Measurements from ENCODE around the gene ACSS2. TPM values are rescaled to one million over a fixed set of nuclear protein-coding genes. Genes with fewer than 3 reads are reported as not detected.

ACSS2 gene
- total RNA-seq, 2 donors from 2014 or later: 17.0 to 34.2 TPM

DNA sequence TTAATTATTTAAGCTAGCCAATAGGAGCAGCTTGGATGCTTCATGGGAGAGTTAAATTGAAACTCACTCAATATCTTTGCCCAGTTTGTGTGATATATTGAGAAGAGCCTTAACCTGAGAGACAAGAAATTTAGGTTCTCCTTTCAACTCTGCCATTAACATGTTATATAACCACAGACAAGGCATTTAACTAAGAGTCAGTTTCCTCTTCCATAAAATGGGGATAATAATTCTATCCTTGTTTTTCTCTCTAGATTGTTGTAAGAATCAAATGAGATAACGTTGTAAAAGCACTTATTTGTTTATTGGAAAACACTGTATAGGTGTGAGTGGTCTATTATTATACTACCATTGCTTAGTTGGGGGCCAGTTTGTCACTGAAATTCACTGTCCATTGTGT lies 7.8 kb downstream of the ACSS2 start:
- TF ChIP-seq, protein P1, sequence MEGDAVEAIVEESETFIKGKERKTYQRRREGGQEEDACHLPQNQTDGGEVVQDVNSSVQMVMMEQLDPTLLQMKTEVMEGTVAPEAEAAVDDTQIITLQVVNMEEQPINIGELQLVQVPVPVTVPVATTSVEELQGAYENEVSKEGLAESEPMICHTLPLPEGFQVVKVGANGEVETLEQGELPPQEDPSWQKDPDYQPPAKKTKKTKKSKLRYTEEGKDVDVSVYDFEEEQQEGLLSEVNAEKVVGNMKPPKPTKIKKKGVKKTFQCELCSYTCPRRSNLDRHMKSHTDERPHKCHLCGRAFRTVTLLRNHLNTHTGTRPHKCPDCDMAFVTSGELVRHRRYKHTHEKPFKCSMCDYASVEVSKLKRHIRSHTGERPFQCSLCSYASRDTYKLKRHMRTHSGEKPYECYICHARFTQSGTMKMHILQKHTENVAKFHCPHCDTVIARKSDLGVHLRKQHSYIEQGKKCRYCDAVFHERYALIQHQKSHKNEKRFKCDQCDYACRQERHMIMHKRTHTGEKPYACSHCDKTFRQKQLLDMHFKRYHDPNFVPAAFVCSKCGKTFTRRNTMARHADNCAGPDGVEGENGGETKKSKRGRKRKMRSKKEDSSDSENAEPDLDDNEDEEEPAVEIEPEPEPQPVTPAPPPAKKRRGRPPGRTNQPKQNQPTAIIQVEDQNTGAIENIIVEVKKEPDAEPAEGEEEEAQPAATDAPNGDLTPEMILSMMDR (conservative IDR thresholded peaks at IDR 0.05): no peak
- H3K4me1 ChIP-seq (ENCODE audit: control insufficient read depth, insufficient read depth, low read length): no peaks in the 10 kb centered on the region
- Mint-ChIP-seq H3K4me1 (no peaks in the 10 kb centered on the region), H3K9me3 (no peaks in the 10 kb centered on the region), H3K36me3 (ENCODE audit: low read depth) (peaks cover 16% of the 10 kb centered on the region), H3K27ac (no peak overlapping the region), H3K4me3 (no peak overlapping the region), H3K27me3 (ENCODE audit: insufficient read depth) (no peaks in the 10 kb centered on the region)
- 83% methylated on average over 1 of the region's 1 CpG; no CpG with 5 or more reads in 1 of the 2 experiments for WGBS, 2 experiments (ENCODE audit: insufficient coverage in 1 of 2, insufficient read length in 1 of 2)
- no peak overlapping the region for H3K4me3 ChIP-seq (ENCODE audit: low read length)
- no peak for DNase-seq
- no peak overlapping the region for H3K9ac ChIP-seq (ENCODE audit: extremely low read depth, low read length, poor library complexity, severe bottlenecking)
- no peak overlapping the region for H3K27ac ChIP-seq (ENCODE audit: low read depth, low read length)
- H3K36me3 ChIP-seq (ENCODE audit: control insufficient read depth, insufficient read depth, low read length): peaks cover 5% of the 10 kb centered on the region
- no peaks in the 10 kb centered on the region for H3K27me3 ChIP-seq (ENCODE audit: control insufficient read depth, insufficient read depth, low read length, poor library complexity, severe bottlenecking)
- H3K9me3 ChIP-seq (ENCODE audit: control insufficient read depth, low read length): no peaks in the 10 kb centered on the region

DNA sequence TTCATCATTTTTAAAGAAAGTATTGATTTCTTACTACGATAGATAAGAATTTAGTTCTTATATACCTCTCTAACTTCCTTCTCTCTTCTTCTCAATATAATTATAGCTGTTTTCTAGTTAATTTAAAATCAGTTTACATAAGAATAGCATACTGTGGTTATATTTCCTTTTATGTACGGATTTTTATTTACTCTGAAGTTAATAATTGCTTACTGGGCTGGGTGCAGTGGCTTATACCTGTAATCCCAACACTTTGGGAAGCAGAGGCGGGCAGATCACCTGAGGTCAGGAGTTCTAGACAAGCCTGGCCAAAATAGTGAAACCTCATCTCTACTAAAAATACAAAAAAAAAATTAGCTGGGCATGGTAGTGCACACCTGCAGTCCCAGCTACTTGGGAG lies 9.7 kb downstream of the ACSS2 start:
- Histone ChIP-seq H3K27ac (ENCODE audit: low read depth, low read length) (no peak overlapping the region), H3K9ac (ENCODE audit: extremely low read depth, low read length, poor library complexity, severe bottlenecking) (no peak overlapping the region), H3K4me3 (ENCODE audit: low read length) (no peak overlapping the region), H3K36me3 (ENCODE audit: control insufficient read depth, insufficient read depth, low read length) (peaks cover 5% of the 10 kb centered on the region), H3K9me3 (ENCODE audit: control insufficient read depth, low read length) (no peaks in the 10 kb centered on the region), H3K4me1 (ENCODE audit: control insufficient read depth, insufficient read depth, low read length) (peaks cover 3% of the 10 kb centered on the region), H3K27me3 (ENCODE audit: control insufficient read depth, insufficient read depth, low read length, poor library complexity, severe bottlenecking) (no peaks in the 10 kb centered on the region)
- Mint-ChIP-seq H3K27ac (no peak overlapping the region), H3K4me3 (no peak overlapping the region), H3K4me1 (peaks cover 6% of the 10 kb centered on the region), H3K36me3 (ENCODE audit: low read depth) (peaks cover 16% of the 10 kb centered on the region), H3K9me3 (no peaks in the 10 kb centered on the region), H3K27me3 (ENCODE audit: insufficient read depth) (no peaks in the 10 kb centered on the region)
- DNase-seq: no peak
- TF ChIP-seq, protein P1 (conservative IDR thresholded peaks at IDR 0.05): no peak
- WGBS, 2 experiments (ENCODE audit: insufficient coverage in 1 of 2, insufficient read length in 1 of 2): 83 to 91% methylated on average over 1 to 2 of the region's 3 CpGs

DNA sequence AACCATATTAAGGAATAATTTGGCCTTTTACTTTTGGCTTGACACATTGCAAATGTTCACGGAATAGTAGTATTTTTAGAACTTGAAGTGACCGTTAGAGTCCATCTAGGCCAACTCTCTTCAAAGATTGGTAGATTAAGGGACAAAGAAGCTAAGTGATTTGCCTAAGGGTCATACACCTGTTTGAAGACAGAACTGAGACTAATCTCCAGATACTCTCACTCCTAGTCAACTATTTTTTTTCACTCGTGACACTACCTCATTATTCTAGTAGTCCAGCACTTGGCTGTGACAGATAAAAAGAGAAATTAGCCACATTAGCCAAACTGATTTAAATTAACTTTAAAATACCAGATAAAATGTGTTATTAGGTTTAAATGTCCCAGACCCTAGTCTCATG lies 10.6 kb downstream of the ACSS2 start:
- no peak for DNase-seq
- no peaks in the 10 kb centered on the region for H3K27me3 Mint-ChIP-seq (ENCODE audit: insufficient read depth)

More for the DNA sequence above, 10.6 kb downstream of the ACSS2 start:
- Histone ChIP-seq H3K27me3 (ENCODE audit: control insufficient read depth, insufficient read depth, low read length, poor library complexity, severe bottlenecking) (no peaks in the 10 kb centered on the region), H3K27ac (ENCODE audit: low read depth, low read length) (no peak overlapping the region), H3K9me3 (ENCODE audit: control insufficient read depth, low read length) (no peaks in the 10 kb centered on the region), H3K4me3 (ENCODE audit: low read length) (no peak overlapping the region), H3K9ac (ENCODE audit: extremely low read depth, low read length, poor library complexity, severe bottlenecking) (no peak overlapping the region), H3K36me3 (ENCODE audit: control insufficient read depth, insufficient read depth, low read length) (peaks cover 5% of the 10 kb centered on the region), H3K4me1 (ENCODE audit: control insufficient read depth, insufficient read depth, low read length) (peaks cover 3% of the 10 kb centered on the region)
- no peak overlapping the region for H3K4me3 Mint-ChIP-seq
- H3K4me1 Mint-ChIP-seq: peaks cover 6% of the 10 kb centered on the region
- H3K9me3 Mint-ChIP-seq: no peaks in the 10 kb centered on the region
- TF ChIP-seq, protein P1 (conservative IDR thresholded peaks at IDR 0.05): no peak
- H3K36me3 Mint-ChIP-seq (ENCODE audit: low read depth): peaks cover 16% of the 10 kb centered on the region
- 72 to 96% methylated on average over 2 to 3 of the region's 3 CpGs for WGBS, 2 experiments (ENCODE audit: insufficient coverage in 1 of 2, insufficient read length in 1 of 2)
- H3K27ac Mint-ChIP-seq: no peak overlapping the region

All from endodermal cell (in vitro differentiated cells).